ENCODE results near the gene GBX1.

The GBX1 gene

GRCh38 chr7:151124481-151124880, 43.0 kb downstream of the GBX1 start:
- Mint-ChIP-seq H3K27ac (no peak overlapping the region), H3K36me3 (ENCODE audit: low read depth) (peaks cover 52% of the 10 kb centered on the region), H3K9me3 (no peaks in the 10 kb centered on the region), H3K27me3 (ENCODE audit: low read depth) (peaks cover 15% of the 10 kb centered on the region), H3K4me1 (peaks cover 24% of the 10 kb centered on the region), H3K4me3 (peak overlapping the region; percentile 30 to 80 (median 40))
- no peak for TF ChIP-seq CTCF (IDR thresholded peaks at IDR 0.05; ENCODE audit: unreplicated experiment in 3 of 3)

DNA sequence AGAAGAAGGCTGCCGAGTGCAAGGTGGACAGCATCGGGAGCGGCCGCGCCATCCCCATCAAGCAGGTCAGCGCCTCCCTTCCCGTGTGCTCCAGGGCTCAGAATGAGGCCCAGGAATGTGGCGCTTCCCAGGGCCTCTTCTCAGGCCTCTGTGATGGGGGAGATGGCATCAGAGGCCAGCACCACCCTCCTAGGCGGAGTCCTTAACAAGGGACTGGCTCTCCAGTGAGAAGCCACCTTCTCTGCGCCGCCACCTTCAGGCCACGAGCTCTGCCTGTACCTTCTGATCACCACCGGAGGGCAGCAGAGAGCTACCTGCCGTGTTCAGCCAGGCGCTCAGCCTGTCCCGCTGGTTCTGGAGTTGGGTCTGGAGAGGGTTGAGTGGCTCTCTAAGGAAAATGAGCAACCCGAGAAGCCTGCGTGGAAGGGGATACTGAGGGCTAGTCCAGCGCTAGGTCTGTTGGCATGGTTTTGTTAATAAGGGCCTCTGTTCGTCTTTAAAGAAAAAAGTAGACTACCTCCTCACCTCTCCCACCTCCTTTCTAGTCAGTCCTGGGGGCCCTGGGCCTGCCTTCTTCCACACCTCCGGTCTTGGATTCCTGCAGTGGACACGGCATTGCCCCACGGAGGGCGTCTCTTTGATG, 43.6 kb downstream of the GBX1 start:
- Mint-ChIP-seq H3K27me3 (ENCODE audit: low read depth) (peaks cover 18% of the 10 kb centered on the region), H3K27ac (no peak overlapping the region), H3K9me3 (no peaks in the 10 kb centered on the region), H3K4me1 (peaks cover 29% of the 10 kb centered on the region), H3K36me3 (ENCODE audit: low read depth) (peaks cover 57% of the 10 kb centered on the region), H3K4me3 (peak overlapping the region; percentile 55 to 67 (median 59))
- peak; percentile 96 to 99 (median 97) for TF ChIP-seq CTCF (IDR thresholded peaks at IDR 0.05; ENCODE audit: unreplicated experiment in 3 of 3)

GRCh38 chr7:151123158-151123821, 44.2 kb downstream of the GBX1 start:
- Mint-ChIP-seq H3K36me3 (ENCODE audit: low read depth) (peaks cover 57% of the 10 kb centered on the region), H3K4me3 (peak overlapping the region in 1 of 3 experiments; percentile 4), H3K4me1 (peaks cover 24% of the 10 kb centered on the region), H3K9me3 (no peaks in the 10 kb centered on the region), H3K27me3 (ENCODE audit: low read depth) (peaks cover 13% of the 10 kb centered on the region), H3K27ac (no peak overlapping the region)
- no peak for TF ChIP-seq CTCF (IDR thresholded peaks at IDR 0.05; ENCODE audit: unreplicated experiment in 3 of 3)

DNA sequence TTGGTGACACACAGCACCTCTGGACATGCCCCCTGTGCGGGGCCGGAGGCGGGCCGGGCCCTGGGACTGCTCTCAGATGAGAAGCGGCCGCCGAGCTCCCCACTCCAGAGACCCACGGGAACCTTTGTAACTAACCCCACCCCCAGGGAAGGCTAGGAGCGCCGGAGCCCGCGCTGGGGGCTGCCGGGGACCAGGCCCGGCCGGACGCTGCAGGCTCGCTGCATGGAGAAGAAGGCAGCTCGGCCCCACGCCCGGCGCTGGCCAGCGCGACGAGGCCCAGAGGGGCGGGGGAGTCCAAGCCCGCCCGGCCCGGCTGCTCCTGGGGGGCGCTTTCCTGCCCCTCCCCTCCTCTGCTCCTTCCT, 44.7 kb downstream of the GBX1 start:
- H3K27me3 Mint-ChIP-seq (ENCODE audit: low read depth), result peaks cover 13% of the 10 kb centered on the region
- no peak overlapping the region for H3K27ac Mint-ChIP-seq
- TF ChIP-seq CTCF (IDR thresholded peaks at IDR 0.05; ENCODE audit: unreplicated experiment in 3 of 3), result no peak
- H3K4me3 Mint-ChIP-seq, result no peak overlapping the region
- H3K9me3 Mint-ChIP-seq, result no peaks in the 10 kb centered on the region
- peaks cover 52% of the 10 kb centered on the region for H3K36me3 Mint-ChIP-seq (ENCODE audit: low read depth)
- H3K4me1 Mint-ChIP-seq, result peaks cover 24% of the 10 kb centered on the region

- Mint-ChIP-seq H3K27ac (no peak overlapping the region), H3K9me3 (no peaks in the 10 kb centered on the region), H3K27me3 (ENCODE audit: low read depth) (peaks cover 13% of the 10 kb centered on the region), H3K4me3 (no peak overlapping the region), H3K36me3 (ENCODE audit: low read depth) (peaks cover 49% of the 10 kb centered on the region), H3K4me1 (peaks cover 19% of the 10 kb centered on the region)
- TF ChIP-seq CTCF (IDR thresholded peaks at IDR 0.05; ENCODE audit: unreplicated experiment in 3 of 3), result peak; percentile 28 to 48 (median 41)
These were observed 45.2 kb downstream of the GBX1 start for GRCh38 chr7:151122276-151122675.
